NCI-H128 (cell line): ENCODE measurements around the gene DYDC2.
"Not testable (repeated sequence)": the region's sequence is repeated elsewhere in the genome, so short reads cannot be mapped to it uniquely, and the experiment has no call there.

Experiments used
- DNase-seq: peaks from one replicate; lab custom pipeline; 2025; ENCODE audit not compliant: unreplicated experiment; lab: John Stamatoyannopoulos, UW

The DYDC2 gene

DNA sequence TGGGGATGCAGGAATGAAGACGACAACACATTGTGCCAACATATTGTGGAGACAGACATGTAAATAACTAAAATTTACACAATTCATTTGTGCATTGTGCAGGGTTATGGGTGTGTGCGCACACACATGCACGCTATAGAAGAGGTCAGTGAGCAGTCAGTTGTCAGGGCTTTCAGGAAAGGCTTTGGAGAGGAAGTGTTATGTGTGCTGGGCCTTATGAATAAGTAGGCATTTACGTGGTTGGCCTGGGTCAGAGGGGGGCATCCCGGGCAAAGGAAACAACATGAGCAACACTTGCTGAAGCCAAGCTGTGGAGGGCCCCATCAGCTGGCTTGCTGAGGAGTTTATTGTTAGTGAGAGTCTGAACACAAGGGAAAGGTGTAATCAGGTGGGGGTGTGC is 55.9 kb downstream of the DYDC2 start:
- DNase-seq: no peak

DNA sequence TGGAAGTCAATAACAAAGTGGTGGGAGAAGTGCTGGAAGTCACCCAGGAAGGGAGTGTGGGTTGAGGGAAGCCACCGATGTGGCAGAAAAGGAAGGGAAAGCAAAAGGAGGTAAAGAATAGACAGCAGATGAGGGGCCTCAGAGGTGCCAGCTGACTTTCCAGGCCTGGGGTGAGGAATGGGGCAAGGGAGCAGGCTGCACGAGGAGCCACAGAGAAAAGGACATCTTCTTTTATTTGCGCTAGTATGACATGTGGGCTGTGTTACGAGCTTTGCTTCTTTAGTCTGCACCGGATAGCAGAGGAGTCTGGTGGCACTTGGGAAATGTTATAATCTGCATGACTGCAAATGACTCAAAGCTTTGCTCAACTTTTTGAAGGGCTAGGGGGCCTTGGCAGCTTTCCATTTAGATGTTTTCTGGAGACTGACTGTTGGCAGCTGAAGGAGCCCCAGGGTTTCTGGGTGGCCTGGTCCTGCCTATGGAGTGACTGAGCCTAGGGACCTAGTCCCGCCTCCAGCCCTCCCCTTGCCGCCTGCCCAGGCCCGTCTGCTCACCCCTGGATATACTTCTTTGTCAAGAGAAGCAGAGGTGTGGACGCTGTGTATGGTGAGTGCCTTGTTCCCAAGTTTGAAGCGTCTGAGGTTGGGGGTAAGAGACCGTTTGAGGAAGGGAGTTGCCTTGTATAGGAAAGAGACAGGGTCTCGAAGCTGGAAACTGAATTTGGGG is 56.9 kb downstream of the DYDC2 start:
- DNase-seq: no peak

DNA sequence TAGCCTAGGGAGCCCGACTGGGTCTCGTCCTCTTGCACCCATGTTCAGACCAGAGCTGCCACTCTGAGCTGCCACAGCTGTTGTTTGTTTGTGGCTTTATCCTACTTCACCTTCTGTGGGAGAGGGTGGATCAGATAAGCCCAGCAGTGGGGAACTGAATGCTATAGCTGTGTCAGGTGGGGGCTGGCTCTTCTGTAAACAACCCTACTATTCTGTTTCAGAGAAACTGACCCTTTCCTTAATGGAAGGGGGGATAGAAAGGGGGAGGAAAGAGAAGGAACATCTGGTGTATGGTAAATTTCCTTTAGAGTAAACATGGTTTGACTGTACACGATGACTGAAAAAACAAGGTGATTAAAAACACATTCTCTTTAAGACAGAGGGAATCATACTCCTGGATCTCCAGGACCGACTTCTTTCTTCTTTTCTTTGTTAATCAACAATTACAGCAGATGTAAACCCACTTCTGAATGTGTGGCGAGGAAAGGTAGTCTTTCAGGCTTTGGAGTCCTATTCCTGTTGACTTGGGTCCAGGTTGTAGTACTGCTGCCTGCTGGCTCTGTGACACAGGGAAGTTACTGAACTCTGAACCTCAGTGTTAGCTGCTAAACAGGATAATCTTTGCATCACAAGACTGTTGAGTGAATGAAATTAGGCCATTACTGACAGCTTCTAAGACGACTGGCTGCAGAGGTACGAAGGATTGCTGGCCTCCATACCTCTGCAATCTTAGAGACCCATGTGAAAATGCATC is 57.7 kb downstream of the DYDC2 start:
- no peak for DNase-seq

DNA sequence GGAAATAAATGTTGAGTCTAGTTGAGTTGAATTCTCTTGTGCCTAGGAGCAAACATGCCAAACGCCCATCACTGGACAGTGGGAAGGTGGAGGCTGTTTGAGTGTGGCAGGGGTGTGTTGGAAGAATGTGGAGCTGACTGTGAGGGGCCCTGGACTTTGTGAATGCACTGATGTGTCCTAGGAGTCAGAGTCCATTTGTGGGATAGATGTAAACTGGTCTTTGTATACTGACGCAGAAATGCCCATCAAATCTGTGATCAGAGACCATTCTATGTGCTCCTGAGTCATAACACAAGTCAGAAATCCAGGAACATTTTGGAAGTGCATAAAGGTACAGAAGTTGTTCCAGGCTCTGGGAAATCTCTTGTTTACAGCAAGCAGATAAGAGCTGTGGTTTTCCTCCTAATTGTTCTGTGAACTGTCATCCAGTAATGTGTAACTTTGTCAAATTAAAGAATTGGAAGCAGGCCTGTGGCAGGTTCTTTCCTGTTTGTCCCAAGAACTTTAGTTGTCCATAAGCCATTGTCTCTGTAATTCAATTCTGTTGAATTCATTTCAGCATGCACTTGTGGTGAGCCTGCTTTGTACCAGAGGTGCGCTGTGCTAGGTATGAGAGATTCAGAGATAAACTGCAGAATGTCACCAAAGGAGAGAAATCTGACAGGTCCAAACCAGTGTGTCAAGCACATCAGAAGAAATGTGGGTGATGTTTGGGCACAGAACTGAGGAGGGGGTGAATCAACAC is 59.3 kb downstream of the DYDC2 start:
- no peak for DNase-seq

DNA sequence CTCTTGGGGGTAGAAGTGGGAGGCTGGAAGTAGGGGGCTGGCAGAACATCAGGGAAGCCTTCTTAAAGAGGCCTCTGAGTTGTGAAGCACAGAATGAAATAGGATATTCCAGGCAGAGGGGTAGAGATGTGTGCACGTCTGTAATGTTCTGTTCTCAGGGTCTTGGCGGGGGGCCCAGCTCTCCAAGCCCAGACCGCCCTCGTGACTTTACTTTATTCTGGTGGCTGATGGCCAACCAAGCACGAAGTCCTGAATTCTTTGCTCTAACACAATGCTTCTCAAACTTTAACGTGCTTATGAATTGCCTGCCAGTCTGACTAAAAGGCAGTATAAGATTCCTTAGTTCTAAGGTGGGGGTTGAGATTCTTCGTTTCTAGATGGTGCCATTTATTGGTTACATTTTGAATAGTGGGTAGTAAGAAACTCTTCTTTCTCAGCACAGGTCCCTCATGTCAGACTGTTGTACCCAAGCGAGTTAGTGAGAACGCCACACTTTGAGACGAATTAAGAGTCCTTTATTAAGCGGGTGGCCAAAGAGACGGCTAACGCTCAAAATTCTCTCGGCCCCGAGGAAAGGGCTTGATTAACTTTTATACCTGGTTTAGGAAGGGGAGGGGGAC is 60.0 kb downstream of the DYDC2 start:
- DNase-seq: no peak

DNA sequence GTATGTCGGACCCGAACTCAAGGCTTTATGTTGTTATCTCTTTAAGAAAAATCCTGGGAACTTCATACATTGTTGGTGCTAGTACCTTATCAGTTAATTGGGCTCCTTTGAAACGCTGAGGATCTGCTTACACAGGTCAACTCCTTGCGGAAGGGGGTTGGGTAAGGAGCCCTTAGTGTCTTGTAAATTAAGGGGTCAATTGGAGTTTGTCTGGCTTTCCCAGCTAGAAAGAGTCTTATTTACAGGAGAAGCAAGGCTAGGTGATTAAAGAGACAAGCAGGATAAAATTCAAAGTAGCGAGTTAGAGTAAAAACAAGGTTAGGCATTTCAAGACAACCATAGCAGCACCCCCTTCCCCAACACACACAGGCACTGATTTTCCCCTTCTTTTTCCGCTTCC is 60.7 kb downstream of the DYDC2 start:
- not testable (repeated sequence) for DNase-seq
